ENCODE data around the gene C1R. TPM values are rescaled to one million over a fixed set of nuclear protein-coding genes. Genes with fewer than 3 reads are reported as not detected.

C1R gene
- total RNA-seq, 1 donor from 2014 or later: 0.78 TPM

DNA sequence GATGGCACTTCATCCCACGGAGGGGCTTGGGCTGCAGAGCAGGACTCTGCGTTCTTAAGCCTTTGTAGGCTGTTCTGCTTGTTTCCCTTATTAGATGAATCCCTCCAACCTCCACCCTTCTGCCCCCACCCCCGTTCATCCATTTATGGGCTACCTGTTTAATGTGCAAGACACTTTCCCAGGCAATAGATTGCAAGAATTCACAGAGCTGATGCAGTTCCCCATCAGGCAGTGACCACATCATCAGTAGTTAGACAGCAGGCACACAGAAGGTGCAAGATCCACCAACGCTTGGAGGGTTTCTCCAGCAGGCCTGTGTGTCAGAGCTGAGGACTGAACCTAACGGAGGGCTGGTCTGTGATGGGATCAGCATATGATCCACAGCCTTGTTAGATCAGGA, 1.2 kb upstream of the C1R start:
- peaks cover 2% of the 10 kb centered on the region for H3K36me3 Mint-ChIP-seq (ENCODE audit: low read depth)
- H3K9me3 Mint-ChIP-seq: no peaks in the 10 kb centered on the region
- ATAC-seq (ENCODE audit: low read depth) (no peak), DNase-seq (no peak)
- no peaks in the 10 kb centered on the region for H3K27me3 Mint-ChIP-seq
- TF ChIP-seq, protein P1, sequence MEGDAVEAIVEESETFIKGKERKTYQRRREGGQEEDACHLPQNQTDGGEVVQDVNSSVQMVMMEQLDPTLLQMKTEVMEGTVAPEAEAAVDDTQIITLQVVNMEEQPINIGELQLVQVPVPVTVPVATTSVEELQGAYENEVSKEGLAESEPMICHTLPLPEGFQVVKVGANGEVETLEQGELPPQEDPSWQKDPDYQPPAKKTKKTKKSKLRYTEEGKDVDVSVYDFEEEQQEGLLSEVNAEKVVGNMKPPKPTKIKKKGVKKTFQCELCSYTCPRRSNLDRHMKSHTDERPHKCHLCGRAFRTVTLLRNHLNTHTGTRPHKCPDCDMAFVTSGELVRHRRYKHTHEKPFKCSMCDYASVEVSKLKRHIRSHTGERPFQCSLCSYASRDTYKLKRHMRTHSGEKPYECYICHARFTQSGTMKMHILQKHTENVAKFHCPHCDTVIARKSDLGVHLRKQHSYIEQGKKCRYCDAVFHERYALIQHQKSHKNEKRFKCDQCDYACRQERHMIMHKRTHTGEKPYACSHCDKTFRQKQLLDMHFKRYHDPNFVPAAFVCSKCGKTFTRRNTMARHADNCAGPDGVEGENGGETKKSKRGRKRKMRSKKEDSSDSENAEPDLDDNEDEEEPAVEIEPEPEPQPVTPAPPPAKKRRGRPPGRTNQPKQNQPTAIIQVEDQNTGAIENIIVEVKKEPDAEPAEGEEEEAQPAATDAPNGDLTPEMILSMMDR (IDR thresholded peaks at IDR 0.05): no peak
- CTCF ChIA-PET: interaction anchor here (1.0 to 2.2 kb wide), 6 partner anchors 9 to 224 kb away, joined by 4 to 7 read pairs (median 6); partner anchors contain the start of genes C12orf57 and RNU7-1
- H3K4me1 Mint-ChIP-seq: peaks cover 8% of the 10 kb centered on the region
- POLR2A ChIA-PET: interaction anchor here (1.1 to 1.4 kb wide), 3 partner anchors 16 to 149 kb away, joined by 3 to 6 read pairs (median 3); partner anchors contain the start of genes C12orf57, C1RL, LPCAT3 and RNU7-1
- intact Hi-C loops (cut with micrococcal nuclease): no loop called here
- H3K4me3 Mint-ChIP-seq: no peak overlapping the region
- no peak overlapping the region for H3K27ac Mint-ChIP-seq

DNA sequence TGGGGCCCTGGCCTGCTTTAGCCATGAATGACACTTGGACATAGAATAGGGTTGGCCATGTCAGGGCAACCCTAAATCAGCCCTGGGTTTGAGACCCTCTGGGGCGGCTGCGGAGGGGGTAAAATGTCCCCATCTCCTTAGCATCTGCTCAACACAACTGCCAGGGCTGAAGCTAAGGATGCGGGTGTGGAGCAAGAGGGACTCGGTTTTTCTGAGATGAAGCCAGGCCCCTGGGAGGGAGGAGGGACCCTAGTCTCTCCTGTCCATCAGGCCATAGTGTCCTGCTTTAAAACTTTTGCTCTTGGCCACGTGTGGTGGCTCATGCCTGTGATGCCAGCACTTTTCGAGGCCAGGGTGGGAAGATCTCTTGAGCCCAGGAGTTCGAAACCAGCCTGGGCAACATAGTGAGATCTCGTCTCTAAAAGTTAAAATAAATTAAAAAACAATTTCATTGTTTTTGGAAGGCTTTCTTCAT, 778 bp upstream of the C1R start:
- H3K27me3 Mint-ChIP-seq: no peaks in the 10 kb centered on the region
- H3K4me3 Mint-ChIP-seq: no peak overlapping the region
- H3K9me3 Mint-ChIP-seq: no peaks in the 10 kb centered on the region
- no peak overlapping the region for H3K27ac Mint-ChIP-seq
- DNase-seq (no peak), ATAC-seq (ENCODE audit: low read depth) (no peak)
- TF ChIP-seq, protein P1 (IDR thresholded peaks at IDR 0.05): no peak
- CTCF ChIA-PET: interaction anchor here (1.0 to 2.2 kb wide), 6 partner anchors 10 to 223 kb away, joined by 4 to 7 read pairs (median 6); partner anchors contain the start of genes C12orf57 and RNU7-1
- intact Hi-C loops (cut with micrococcal nuclease): loop anchor here (1.0 kb wide), 6 partner anchors 15 to 224 kb away; partner anchors contain the start of genes C12orf57 and LPCAT3
- H3K4me1 Mint-ChIP-seq: peaks cover 8% of the 10 kb centered on the region
- peaks cover 2% of the 10 kb centered on the region for H3K36me3 Mint-ChIP-seq (ENCODE audit: low read depth)
- POLR2A ChIA-PET: interaction anchor here (1.1 to 1.4 kb wide), 2 partner anchors 75 to 149 kb away, joined by 3 to 6 read pairs; partner anchors contain the start of genes C12orf57, LPCAT3 and RNU7-1

DNA sequence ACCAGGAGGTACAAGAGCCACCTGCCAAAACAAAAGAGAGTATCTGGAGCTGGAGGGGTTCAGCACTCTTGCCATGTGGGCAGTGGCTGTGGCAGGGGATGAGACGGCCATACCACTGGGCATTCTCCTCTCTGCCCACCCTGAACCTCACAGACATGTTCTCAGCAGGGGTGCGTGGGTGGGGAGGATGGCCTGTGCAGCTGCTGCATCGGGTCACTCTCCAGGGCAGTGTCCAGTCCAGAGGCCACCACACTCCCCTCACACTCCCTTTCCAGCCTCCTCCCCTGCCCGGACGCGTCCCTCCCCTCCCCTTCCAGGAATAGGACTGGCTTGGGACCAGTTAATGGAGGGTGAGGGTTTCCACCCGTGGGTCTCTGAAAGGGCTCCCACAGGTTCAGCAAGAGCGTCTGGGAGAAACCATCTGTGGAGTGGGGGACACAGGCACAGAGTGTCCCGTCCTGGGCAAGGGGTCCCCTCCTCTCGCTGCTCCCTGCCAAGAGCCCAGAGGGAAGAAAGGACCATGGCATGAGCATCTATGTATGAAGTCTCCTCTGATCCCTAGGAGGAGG, 501 bp downstream of the C1R start:
- ATAC-seq (ENCODE audit: low read depth): no peak
- no peak for DNase-seq
- no peaks in the 10 kb centered on the region for H3K36me3 Mint-ChIP-seq (ENCODE audit: low read depth)
- peaks cover 8% of the 10 kb centered on the region for H3K4me1 Mint-ChIP-seq
- TF ChIP-seq, protein P1 (IDR thresholded peaks at IDR 0.05): no peak
- H3K27me3 Mint-ChIP-seq: no peaks in the 10 kb centered on the region
- intact Hi-C loops (cut with micrococcal nuclease): loop anchor here (1.0 kb wide), 6 partner anchors 17 to 222 kb away; partner anchors contain the start of genes C12orf57 and LPCAT3
- H3K27ac Mint-ChIP-seq: no peak overlapping the region
- H3K4me3 Mint-ChIP-seq: peak overlapping the region; percentile 87
- POLR2A ChIA-PET: interaction anchor here (0.7 to 1.2 kb wide), 2 partner anchors 16 to 403 kb away, joined by 3 read pairs; partner anchors contain the start of gene ZNF384
- no peaks in the 10 kb centered on the region for H3K9me3 Mint-ChIP-seq
- CTCF ChIA-PET: interaction anchor here (0.8 to 1.5 kb wide), 4 partner anchors 21 to 223 kb away, joined by 3 to 9 read pairs (median 3); no protein-coding TSS in a partner anchor

DNA sequence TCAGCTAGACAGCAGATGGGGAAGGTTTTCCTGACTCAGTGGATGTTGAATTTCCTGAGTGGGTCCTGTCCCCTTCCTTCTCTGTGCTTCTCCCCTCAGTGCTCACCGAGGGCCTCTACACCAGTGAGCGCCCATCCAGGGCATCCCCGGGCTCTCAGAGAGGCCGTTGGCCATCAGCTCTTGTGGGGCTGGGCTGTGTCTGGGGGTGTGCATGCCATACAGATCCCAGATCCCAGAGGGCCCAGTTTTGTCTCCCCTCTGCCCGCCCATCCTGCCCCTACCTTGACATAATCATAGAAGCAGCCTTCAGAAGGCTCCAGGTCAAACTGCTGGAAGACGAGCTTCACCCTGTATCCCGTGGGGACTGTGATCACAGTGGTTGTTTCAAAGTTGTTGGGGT, 1.1 kb downstream of the C1R start:
- intact Hi-C loops (cut with micrococcal nuclease): no loop called here
- no peak for DNase-seq
- H3K27ac Mint-ChIP-seq: no peak overlapping the region
- ChIA-PET POLR2A (interaction anchor here (0.7 to 1.2 kb wide), 2 partner anchors 17 to 402 kb away, joined by 3 read pairs; partner anchors contain the start of gene ZNF384), CTCF (interaction anchor here (0.8 to 1.5 kb wide), 4 partner anchors 22 to 222 kb away, joined by 3 to 9 read pairs (median 3); no protein-coding TSS in a partner anchor)
- H3K9me3 Mint-ChIP-seq: no peaks in the 10 kb centered on the region
- no peak for ATAC-seq (ENCODE audit: low read depth)
- H3K4me1 Mint-ChIP-seq: peaks cover 8% of the 10 kb centered on the region
- no peak overlapping the region for H3K4me3 Mint-ChIP-seq
- TF ChIP-seq, protein P1 (IDR thresholded peaks at IDR 0.05): no peak
- no peaks in the 10 kb centered on the region for H3K27me3 Mint-ChIP-seq
- no peaks in the 10 kb centered on the region for H3K36me3 Mint-ChIP-seq (ENCODE audit: low read depth)

Measured in activated B cell treated with CpG ODN at 0.5 μM for 24 hours (primary cell).